Measurements from ENCODE around the gene SVIL.

Gene SVIL

DNA sequence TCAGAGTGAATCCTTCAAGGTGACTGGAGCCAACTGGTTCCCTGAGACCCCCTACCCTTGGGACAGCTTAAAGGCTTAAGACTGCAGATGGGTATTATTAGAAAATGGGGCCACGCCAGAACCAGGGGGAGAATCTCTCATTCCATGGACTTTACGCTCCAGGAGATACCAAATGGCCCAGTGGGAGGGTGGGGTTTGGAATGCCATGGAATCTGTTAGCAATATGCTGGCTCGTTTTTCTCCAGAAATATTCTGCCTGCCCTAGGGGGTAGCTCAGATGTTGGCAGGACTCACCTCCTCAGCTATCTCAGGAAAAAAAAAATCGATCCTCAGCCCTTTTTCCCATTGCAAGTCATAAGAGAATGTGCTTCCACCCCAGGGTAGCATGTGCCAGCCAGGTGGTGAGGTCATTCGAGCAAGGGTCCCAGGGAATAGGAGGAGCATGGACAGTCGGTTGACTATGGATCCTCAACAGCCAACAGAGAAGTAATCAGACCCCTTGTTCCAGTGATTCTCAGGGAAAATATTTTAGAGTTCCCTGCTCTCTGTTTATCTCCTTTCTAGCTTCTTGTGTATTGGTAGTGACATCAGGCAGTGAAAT, 22.9 kb downstream of the SVIL start:
- TF ChIP-seq CTCF (IDR thresholded peaks at IDR 0.05), result no peak

GRCh38 chr10:29610876-29611647, 23.7 kb downstream of the SVIL start:
- TF ChIP-seq CTCF (IDR thresholded peaks at IDR 0.05), result no peak

GRCh38 chr10:29609696-29610095, 25.1 kb downstream of the SVIL start:
- no peak for TF ChIP-seq CTCF (IDR thresholded peaks at IDR 0.05)

- no peak for TF ChIP-seq CTCF (IDR thresholded peaks at IDR 0.05)
Observed at GRCh38 chr10:29608476-29609301, 26.1 kb downstream of the SVIL start.

GRCh38 chr10:29608062-29608461, 26.7 kb downstream of the SVIL start:
- TF ChIP-seq CTCF (IDR thresholded peaks at IDR 0.05), result no peak

DNA sequence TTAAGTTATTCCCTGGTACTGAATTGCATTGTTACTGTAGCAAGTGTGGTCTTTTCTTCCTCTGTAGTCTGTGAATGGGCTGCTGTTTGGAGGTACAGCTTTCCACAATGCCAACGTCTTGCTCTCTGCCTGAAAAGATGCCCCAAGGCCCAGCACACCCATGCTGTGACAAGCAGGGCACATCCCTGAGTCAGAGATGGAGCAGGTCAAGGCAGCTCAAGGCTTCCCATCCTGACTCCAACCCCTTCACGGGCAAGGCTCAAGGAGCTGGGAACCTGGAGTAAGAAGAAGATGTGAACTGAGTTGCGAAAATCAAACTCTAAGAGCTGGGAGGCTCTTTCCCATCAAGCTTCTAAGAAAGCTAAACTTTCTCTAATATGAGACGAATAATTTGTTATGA, 27.2 kb downstream of the SVIL start:
- no peak for TF ChIP-seq CTCF (IDR thresholded peaks at IDR 0.05)

DNA sequence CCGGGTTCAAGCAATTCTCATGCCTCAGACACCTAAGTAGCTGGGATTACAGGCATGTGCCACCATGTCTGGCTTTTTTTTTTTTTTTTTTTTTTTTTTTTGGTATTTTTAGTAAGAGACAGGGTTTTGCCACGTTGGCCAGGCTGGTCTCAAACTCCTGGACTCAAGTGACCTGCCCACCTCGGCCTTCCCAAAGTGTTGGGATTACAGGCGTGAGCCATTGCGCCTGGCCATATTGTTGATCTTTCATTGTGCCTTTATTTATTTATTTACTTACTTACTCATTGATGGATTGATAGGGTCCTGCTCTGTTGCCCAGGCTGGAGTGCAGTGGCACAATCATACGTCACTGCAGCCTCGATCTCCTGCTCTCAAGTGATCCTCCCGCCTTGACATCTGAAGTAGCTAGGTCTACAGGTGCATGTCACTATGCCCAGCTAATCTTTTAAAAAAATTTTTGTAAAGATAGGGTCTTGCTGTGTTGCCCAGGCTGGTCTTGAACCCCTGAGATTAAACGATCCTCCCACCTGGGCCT, 30.4 kb downstream of the SVIL start:
- TF ChIP-seq CTCF (IDR thresholded peaks at IDR 0.05), result no peak
